GM13977 (cell line): ENCODE data around the gene IRF2BP1.

ENCODE experiments used
- DNase-seq: peaks from one replicate; pipeline ENCODE4 v3.0.0; 2012; ENCODE audit warnings: low spot score
- in situ Hi-C: fragments of 300-500 bp; cut with MboI; formaldehyde crosslinking; loops from one replicate; pipeline ENCODE4 v1.12.0; 2022; ENCODE audit warnings: low sequenced_read_pairs, low pct_unique_long_range_greater_than_20kb, mixed read lengths, inconsistent platforms; ENCODE audit not compliant: unreplicated experiment
- TF ChIP-seq, protein P1 (sequence below): IDR thresholded peaks from 2 replicates; pipeline ENCODE4 v1.5.1; 2012; ENCODE audit warnings: mild to moderate bottlenecking, control low read depth; ENCODE audit not compliant: insufficient read depth; ENCODE audit errors: extremely low read depth, missing control alignments

Gene IRF2BP1

DNA sequence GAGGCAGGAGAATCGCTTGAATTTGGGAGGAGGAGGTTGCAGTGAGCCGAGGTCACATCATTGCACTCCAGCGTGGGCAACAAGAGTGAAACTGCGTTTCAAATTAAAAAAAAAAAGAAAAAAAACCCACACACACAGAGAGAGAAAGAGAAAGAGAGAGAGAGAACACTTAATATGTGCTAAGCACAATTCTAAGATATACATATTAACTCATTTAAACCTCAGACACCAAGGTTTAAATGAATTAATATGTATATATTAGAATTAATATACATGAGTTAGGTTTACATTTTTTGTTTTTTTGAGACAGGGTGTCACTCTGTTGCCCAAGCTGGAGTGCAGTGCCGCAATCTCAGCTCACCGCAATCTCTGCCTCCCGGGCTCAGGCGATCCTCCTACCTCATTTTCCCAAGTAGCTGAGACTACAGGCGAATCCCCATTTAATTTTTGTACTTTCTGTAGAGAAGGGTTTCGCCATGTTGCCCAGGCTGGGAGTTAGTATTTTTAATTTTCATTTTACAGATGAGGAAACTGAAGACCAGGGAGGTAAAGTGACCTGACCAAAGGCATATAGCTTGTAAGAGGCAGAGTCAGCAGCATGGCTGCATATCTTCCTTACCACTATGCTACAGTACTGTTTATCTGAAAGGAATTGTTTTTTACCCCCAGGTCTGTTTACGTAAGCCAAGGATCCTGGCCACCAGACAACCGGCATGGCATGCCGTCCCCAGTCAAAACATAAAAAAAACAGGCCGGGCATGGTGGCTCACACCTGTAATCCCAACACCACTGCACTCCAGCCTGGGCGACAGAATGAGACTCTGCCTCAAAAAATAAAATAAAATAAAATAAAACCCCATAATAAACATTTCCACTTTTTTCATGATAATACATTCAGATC lies 25.3 kb downstream of the IRF2BP1 start:
- DNase-seq: no peak
- TF ChIP-seq, protein P1, sequence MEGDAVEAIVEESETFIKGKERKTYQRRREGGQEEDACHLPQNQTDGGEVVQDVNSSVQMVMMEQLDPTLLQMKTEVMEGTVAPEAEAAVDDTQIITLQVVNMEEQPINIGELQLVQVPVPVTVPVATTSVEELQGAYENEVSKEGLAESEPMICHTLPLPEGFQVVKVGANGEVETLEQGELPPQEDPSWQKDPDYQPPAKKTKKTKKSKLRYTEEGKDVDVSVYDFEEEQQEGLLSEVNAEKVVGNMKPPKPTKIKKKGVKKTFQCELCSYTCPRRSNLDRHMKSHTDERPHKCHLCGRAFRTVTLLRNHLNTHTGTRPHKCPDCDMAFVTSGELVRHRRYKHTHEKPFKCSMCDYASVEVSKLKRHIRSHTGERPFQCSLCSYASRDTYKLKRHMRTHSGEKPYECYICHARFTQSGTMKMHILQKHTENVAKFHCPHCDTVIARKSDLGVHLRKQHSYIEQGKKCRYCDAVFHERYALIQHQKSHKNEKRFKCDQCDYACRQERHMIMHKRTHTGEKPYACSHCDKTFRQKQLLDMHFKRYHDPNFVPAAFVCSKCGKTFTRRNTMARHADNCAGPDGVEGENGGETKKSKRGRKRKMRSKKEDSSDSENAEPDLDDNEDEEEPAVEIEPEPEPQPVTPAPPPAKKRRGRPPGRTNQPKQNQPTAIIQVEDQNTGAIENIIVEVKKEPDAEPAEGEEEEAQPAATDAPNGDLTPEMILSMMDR: no peak
- in situ Hi-C loops: no loop called here

DNA sequence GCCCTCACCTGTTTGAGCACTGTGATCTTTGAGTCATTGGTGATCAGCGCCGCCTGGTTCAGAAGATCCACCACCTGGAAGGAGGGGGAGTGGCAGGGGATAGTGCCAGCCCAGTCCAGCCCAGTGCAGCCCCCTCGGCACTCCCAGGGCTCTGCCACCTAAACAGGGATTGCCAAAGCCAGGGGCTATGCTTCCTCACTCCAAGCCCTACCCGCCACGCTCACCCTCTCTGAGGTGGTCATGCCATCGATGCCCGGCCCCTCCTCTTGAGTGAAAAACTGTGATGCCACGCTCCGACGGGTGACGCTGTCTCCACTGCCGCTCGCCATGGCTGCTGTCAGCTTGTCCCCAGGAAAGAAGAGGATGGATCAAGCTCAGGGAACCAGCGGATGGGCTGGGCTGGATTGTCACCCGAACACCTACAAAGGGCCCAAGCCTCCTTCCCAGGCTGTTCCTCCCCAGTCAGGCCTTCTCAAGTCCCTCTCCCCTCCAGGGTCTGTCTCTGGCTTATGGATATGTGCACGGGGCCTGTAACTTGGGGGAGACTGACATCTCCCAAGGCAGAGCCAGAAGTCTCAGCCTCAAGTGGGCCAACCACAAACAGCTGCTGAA lies 31.7 kb downstream of the IRF2BP1 start:
- in situ Hi-C loops: no loop called here
- TF ChIP-seq, protein P1: no peak
- DNase-seq: no peak

DNA sequence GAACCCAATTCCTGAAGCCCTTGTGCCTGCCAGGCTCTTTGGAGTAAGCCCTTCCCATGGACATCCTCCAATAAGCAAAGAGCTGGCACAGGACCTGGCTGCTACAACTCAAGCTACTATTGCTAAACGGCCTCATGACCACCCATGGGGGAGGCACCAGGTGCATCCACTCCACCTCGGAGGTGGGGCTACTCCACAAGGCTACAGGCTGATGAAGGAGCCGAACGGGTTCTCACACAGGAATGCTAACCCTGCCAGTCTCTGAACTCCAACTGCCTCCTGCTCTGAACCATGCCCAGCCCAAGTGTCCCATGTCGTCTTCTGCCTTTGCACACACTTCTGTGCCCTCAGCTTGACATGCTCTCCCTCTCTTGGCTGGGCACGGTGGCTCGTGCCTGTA lies 33.0 kb downstream of the IRF2BP1 start:
- TF ChIP-seq, protein P1: no peak

DNA sequence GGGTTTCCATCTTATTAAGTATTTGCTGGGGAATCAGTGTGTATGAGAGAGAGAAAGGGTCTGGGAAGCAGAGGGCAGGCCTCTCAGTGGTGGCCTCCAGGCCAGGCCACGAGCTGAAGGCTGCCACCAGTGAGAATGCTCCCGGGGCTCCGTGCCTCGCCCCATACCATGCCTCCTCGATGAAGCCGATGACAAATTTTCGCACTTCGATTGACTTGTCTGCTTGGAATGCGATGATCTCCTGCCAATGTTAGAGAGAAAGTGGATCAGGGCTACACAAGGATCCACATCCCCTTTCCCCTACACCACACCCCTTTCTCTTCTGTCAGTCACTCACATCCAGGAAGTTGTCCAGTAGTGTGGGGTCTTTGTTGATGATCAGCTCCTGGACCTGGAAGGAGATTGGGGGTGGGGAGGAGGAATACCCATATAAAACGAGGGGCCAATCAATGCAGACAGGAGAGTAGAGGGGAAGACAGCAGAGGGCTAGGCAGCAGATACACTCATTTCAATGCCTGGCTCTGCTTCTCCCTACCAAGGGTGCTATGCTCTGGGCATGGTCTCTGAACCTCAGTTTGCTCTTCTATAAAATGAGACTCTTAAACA lies 33.7 kb downstream of the IRF2BP1 start:
- in situ Hi-C loops: no loop called here
- TF ChIP-seq, protein P1: no peak
- no peak for DNase-seq

More for the DNA sequence above, 33.0 kb downstream of the IRF2BP1 start:
- DNase-seq: no peak
- in situ Hi-C loops: no loop called here

DNA sequence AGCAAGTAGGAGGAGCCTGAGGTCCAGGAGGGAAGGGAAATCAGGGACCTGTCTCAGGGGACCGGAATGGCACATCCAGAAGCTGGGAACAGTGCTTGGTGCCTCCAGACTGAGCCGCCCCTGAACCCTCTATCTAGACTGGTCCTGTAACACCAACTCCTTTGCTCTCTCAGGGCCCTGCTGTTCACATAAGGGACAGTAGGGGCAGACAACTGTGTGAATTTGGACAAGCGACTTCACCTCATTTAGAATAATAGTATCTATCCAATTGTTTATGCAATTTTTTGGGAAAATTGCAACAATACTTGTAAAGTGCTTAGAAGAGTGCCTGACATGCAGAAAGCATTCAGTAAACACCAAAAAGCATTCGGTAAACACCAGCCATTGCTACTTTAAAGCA lies 37.0 kb downstream of the IRF2BP1 start:
- TF ChIP-seq, protein P1: peak; percentile 21
- DNase-seq: no peak
- in situ Hi-C loops: no loop called here

DNA sequence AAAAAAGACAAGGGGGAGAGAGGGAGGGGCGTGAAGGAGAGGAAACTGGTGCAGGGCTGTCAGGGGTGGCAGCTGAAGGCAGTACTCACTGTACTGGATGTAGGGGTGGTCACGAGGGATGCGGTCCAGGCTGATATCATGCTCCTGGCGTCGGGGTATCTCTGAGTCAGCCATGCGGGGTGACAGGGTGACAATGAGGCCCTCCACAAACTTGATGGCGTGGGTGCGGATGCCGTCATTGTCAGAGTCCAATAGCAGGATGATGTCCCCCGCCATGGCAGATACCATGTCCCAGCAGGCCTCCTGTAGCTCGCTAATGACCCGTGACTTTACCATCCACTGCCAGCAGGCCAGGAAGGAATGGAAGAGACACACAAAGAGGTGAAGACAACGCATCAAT lies 38.3 kb downstream of the IRF2BP1 start:
- no peak for DNase-seq
- TF ChIP-seq, protein P1: no peak
- in situ Hi-C loops: no loop called here
